ENCODE results near the gene DAPK2. TPM values are rescaled to one million over a fixed set of nuclear protein-coding genes. Genes with fewer than 3 reads are reported as not detected.

The DAPK2 gene
- polyA plus RNA-seq, 2 of the 4 experiments (the other 2 are of a cell fraction) = 3.1 to 4.8 TPM

DNA sequence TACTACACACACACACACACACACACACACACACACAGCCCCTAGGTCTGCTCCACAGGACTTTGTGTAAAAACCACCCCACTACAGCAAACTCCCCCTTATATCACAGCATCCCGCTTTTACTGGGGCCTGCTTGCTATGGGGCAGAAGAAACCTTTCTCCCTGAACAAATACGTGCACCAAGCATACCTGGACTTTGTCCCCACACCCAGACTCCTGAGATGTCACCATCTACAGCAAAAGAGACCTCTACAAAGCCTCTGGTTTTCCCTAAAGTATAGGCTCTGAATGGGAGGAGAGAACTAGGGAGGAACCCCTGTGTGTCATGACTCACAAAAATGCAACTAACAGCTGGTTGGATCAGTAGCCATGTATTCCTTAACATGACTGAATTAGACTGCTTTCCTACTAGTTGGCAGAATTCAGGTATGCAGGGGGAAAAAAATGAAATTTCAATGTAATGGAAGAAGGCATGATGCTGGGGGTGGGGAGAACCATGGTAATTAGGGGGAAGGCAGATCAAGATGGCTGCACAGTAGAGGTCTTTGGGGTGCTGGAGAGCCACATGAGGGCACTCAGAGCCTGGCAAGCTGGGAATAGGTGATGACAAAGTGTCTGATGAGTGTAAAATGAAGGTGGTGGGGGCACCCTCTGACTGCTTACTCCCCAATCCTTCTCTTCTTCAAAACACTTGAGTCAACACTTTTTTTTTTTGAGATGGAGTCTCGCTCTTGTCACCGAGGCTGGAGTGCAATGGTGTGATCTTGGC, 45.9 kb downstream of the DAPK2 start:
- WGBS (ENCODE audit: missing lambda C conversion rate) = 84% methylated on average over 4 of the region's 4 CpGs
- ATAC-seq (no peak), FAIRE-seq (no peak), DNase-seq (ENCODE audit: low read depth in 1 of 2, low spot score in 1 of 2) (no peak)
- H3K4me3 ChIP-seq = no peak overlapping the region
- no peak overlapping the region for H3K27ac ChIP-seq
- peak; percentile 41 for TF ChIP-seq MAFK (IDR thresholded peaks at IDR 0.05; ENCODE audit: partially characterized antibody)
- TF ChIP-seq FOSL2 (IDR thresholded peaks at IDR 0.05) = no peak
- no peak for TF ChIP-seq FOSL2 (CRISPR knock-in tag; IDR thresholded peaks at IDR 0.05)
- no peaks in the 10 kb centered on the region for H3K9me3 ChIP-seq
- H3K4me2 ChIP-seq = 0 out of 3 replicates have a peak overlapping the region, but pooled peaks have one; percentile 0
- POLR2A ChIA-PET = no interaction called here
- H3K4me1 ChIP-seq = peaks cover 23% of the 10 kb centered on the region
- CTCF ChIA-PET = interaction anchor here (0.7 to 0.9 kb wide), 3 partner anchors 46 to 55 kb away, joined by 3 to 4 read pairs (median 3); partner anchors contain the start of gene DAPK2

DNA sequence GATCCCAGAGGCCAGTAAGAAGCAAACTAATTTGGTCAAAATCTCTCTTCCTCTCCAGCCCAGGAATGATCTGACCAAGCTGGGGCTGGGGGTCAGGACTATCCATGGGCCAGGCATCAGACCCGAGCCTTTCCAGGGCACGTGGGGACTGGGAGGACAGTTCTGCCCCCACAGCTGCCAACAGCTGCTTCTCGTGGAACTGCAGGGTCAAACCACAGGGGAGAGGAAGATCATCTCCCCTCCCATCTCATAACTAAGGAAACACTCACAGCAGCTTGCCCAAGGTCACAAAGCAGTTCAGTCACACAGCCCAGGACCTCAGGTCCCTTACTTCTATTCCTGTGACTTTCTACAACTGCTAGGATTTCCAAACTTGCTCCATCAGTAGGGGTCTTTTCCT, 47.1 kb downstream of the DAPK2 start:
- Histone ChIP-seq H3K4me2 (no peak overlapping the region), H3K27ac (0 out of 6 replicates have a peak overlapping the region, but pooled peaks of 1 of the 2 experiments have one; percentile 5), H3K4me1 (peaks cover 11% of the 10 kb centered on the region), H3K4me3 (no peak overlapping the region), H3K9me3 (no peaks in the 10 kb centered on the region)
- TF ChIP-seq ZNF302 (CRISPR knock-in tag; IDR thresholded peaks at IDR 0.05) (no peak), FOXS1 (CRISPR knock-in tag; IDR thresholded peaks at IDR 0.05) (no peak), CBX8 (IDR thresholded peaks at IDR 0.05) (no peak), JUN (IDR thresholded peaks at IDR 0.05) (no peak), NR3C1 (IDR thresholded peaks at IDR 0.05) (no peak), ZFP36 (IDR thresholded peaks at IDR 0.05; ENCODE audit: borderline replicate concordance, partially characterized antibody) (no peak), EHF (CRISPR knock-in tag; IDR thresholded peaks at IDR 0.05) (no peak)
- TF ChIP-seq, protein P1, sequence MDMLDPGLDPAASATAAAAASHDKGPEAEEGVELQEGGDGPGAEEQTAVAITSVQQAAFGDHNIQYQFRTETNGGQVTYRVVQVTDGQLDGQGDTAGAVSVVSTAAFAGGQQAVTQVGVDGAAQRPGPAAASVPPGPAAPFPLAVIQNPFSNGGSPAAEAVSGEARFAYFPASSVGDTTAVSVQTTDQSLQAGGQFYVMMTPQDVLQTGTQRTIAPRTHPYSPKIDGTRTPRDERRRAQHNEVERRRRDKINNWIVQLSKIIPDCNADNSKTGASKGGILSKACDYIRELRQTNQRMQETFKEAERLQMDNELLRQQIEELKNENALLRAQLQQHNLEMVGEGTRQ (IDR thresholded peaks at IDR 0.05) = no peak
- ChIA-PET CTCF (interaction anchor here (0.6 to 1.9 kb wide), 4 partner anchors 14 to 88 kb away, joined by 3 to 5 read pairs (median 4); no protein-coding TSS in a partner anchor), POLR2A (no interaction called here)
- DNase-seq (ENCODE audit: low read depth in 1 of 2, low spot score in 1 of 2) (no peak), ATAC-seq (no peak; a peak in 1 of 6 replicates), FAIRE-seq (no peak)
- WGBS (ENCODE audit: missing lambda C conversion rate) = 74% methylated on average over 3 of the region's 3 CpGs

DNA sequence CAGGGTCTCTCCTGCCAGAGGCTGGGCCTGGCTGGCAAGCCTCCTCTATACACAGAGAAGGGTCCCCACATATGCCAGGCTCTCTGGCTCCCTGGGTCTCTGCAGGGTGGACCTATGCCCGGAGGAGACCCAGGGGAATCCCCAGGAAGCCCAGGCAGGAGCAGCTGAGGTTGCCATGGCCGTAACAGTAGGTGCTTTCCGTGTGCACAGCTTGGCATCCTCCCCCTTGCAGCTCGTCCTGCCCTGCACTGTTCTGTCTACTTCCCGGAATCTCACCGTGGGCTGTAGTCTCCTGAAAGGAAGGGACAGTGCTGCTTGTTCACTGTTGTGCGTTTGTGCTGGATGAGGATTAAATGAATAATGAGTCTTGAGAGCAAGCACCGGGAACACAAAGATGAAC, 47.8 kb downstream of the DAPK2 start:
- DNase-seq (ENCODE audit: low read depth in 1 of 2, low spot score in 1 of 2) (no peak), ATAC-seq (peak; percentile 17 to 49; a peak in 3 of 6 replicates), FAIRE-seq (no peak)
- H3K9me3 ChIP-seq = no peaks in the 10 kb centered on the region
- H3K4me2 ChIP-seq = no peak overlapping the region
- no peak overlapping the region for H3K4me3 ChIP-seq
- WGBS (ENCODE audit: missing lambda C conversion rate) = 73% methylated on average over 6 of the region's 8 CpGs
- ChIA-PET CTCF (interaction anchor here (0.9 to 1.9 kb wide), 4 partner anchors 13 to 69 kb away, joined by 4 to 5 read pairs (median 4); partner anchors contain the start of gene DAPK2), POLR2A (no interaction called here)
- TF ChIP-seq POLR2A (IDR thresholded peaks at IDR 0.05; ENCODE audit: low read length) (no peak), HDAC2 (IDR thresholded peaks at IDR 0.05) (no peak), POLR2AphosphoS2 (conservative IDR thresholded peaks at IDR 0.05; ENCODE audit: low read length) (no peak), PHF8 (IDR thresholded peaks at IDR 0.05; ENCODE audit: borderline replicate concordance, low read depth) (no peak)
- TF ChIP-seq, protein P2, sequence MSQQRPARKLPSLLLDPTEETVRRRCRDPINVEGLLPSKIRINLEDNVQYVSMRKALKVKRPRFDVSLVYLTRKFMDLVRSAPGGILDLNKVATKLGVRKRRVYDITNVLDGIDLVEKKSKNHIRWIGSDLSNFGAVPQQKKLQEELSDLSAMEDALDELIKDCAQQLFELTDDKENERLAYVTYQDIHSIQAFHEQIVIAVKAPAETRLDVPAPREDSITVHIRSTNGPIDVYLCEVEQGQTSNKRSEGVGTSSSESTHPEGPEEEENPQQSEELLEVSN (IDR thresholded peaks at IDR 0.05; ENCODE audit: borderline replicate concordance, low read depth) = no peak
- peaks cover 4% of the 10 kb centered on the region; the same call in 1 of the 3 replicates for H3K4me1 ChIP-seq
- H3K27ac ChIP-seq = no peak overlapping the region

DNA sequence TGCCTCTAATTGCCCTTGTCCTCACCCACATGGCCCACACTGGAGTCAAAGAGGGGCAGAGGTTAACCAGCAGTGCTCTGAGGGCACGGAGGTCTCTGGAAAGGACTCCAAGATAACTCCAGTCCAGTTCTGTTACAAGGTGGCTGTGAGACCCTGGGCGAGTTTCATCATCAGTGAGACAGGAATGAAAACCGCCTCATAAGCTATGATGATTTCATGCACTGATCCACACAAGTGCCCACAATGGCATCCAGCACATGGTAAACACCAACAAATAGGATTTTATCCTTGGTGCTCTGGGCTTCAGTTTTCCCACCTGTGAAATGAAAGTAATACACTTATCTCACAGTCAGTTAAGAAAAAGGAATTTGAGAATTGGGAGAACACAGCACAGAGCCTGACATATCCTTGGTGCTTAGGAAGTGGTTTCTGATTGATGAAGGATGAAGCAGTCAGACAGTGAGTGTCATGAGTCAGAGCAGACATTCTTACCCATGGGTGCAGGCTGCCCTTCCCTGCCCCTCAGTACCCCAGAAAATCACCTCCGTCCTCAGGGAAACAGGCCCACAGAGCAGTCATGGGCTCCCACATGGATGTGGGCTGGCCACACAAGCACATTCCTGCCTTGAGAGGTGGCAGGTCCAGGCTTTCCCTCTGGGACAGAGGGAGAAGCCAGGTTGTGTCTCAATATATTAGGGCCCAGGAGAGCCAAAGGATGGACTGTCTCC, 48.4 kb downstream of the DAPK2 start:
- WGBS (ENCODE audit: missing lambda C conversion rate) = 90% methylated on average over 4 of the region's 4 CpGs

More for the DNA sequence above, 48.4 kb downstream of the DAPK2 start:
- TF ChIP-seq RNF2 (IDR thresholded peaks at IDR 0.05; ENCODE audit: borderline replicate concordance, low read depth) = no peak
- TF ChIP-seq EP300 (IDR thresholded peaks at IDR 0.05) = no peak
- TF ChIP-seq KDM1A (IDR thresholded peaks at IDR 0.05; ENCODE audit: low read depth) = no peak
- TF ChIP-seq, protein P3, sequence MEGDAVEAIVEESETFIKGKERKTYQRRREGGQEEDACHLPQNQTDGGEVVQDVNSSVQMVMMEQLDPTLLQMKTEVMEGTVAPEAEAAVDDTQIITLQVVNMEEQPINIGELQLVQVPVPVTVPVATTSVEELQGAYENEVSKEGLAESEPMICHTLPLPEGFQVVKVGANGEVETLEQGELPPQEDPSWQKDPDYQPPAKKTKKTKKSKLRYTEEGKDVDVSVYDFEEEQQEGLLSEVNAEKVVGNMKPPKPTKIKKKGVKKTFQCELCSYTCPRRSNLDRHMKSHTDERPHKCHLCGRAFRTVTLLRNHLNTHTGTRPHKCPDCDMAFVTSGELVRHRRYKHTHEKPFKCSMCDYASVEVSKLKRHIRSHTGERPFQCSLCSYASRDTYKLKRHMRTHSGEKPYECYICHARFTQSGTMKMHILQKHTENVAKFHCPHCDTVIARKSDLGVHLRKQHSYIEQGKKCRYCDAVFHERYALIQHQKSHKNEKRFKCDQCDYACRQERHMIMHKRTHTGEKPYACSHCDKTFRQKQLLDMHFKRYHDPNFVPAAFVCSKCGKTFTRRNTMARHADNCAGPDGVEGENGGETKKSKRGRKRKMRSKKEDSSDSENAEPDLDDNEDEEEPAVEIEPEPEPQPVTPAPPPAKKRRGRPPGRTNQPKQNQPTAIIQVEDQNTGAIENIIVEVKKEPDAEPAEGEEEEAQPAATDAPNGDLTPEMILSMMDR (IDR thresholded peaks at IDR 0.05) = no peak
- TF ChIP-seq, protein P4, sequence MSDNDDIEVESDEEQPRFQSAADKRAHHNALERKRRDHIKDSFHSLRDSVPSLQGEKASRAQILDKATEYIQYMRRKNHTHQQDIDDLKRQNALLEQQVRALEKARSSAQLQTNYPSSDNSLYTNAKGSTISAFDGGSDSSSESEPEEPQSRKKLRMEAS (IDR thresholded peaks at IDR 0.05) = no peak
- TF ChIP-seq HOXA7 (CRISPR knock-in tag; IDR thresholded peaks at IDR 0.05) = no peak
- no peak for TF ChIP-seq SREBF2 (IDR thresholded peaks at IDR 0.05)
- Histone ChIP-seq H3K4me3 (no peak overlapping the region), H3K9me3 (no peaks in the 10 kb centered on the region), H3K4me2 (no peak overlapping the region), H3K4me1 (0 out of 3 replicates have a peak, but pooled peaks cover 3% of the 10 kb centered on the region), H3K27ac (no peak overlapping the region)
- ChIA-PET CTCF (interaction anchor here (0.6 to 1.9 kb wide), 4 partner anchors 10 to 53 kb away, joined by 3 to 5 read pairs (median 4); partner anchors contain the start of gene DAPK2), POLR2A (no interaction called here)
- no peak for DNase-seq (ENCODE audit: low read depth in 1 of 2, low spot score in 1 of 2)
- 0 out of 6 replicates have a peak, but pooled peaks of 1 of the 2 experiments have one; percentile 6 for ATAC-seq
- no peak for FAIRE-seq

Measured in A549 (cell line).